ENCODE results near the gene SHB. TPM values are rescaled to one million over a fixed set of nuclear protein-coding genes. Genes with fewer than 3 reads are reported as not detected.
A peak's percentile ranks its signal among the peaks of the same experiment; 100 is the strongest.

SHB gene
- total and polyA plus RNA-seq, 2 of the 13 experiments (the other 11 are each of a cell fraction or from before 2014, with no cell fraction given): 19.4 to 20.7 TPM

DNA sequence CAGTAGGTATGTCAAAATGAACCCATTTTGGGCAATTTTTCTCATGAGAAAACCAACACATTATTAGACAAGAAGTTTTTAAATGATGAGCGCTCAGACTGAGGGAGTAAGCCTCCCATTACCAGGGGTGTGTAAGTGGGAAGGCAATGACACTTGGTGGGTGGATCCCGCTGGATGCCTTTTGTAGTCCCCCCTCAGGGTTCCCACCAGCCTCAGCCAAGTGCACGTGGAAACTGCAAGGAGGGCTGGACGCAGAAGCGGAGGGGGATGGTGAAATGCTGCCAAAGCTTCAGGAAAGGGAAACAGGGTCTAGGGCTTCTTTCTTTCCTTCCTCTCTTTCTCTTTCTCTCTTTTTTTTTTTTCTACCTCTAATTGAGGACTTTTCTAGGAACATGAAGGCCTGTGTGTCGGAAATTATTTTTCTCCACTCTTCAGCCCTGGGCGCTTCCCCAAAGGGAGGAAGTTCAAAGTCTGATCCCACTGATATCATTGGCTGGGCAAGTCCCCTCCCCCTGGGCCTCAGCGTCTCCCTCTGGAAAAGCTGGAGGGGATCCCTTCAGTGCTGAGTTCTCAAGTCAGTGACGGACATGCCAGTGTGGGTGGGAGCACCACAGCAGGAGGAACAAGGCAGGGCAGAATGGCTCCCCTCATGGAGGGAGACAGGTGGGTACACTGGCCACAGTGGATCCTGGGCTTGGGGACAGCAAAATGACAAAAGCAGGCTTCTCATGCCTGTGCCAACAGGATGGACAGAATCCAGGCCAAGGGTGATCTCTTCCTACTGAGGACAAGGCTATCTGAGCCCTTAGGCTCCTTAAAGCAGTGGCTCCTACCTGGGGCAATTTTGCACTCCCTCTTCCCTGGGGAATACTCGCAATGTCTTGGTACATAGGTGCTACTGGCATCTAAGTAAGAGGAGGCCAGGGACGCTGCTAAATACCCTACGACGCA is 141.2 kb downstream of the SHB start:
- Histone ChIP-seq H3K79me2 (ENCODE audit: insufficient read depth, low read length) (peaks cover 9% of the 10 kb centered on the region), H3K27ac (ENCODE audit: extremely low read length, insufficient read depth, low read length) (no peak overlapping the region), H3K4me1 (ENCODE audit: insufficient read depth, low read length) (peaks cover 16% of the 10 kb centered on the region), H3K36me3 (replicated peaks in 1 of 2; ENCODE audit: control insufficient read depth in 1 of 2, insufficient read depth in 2 of 2, low read length in 2 of 2) (peaks cover 36 to 78% of the 10 kb centered on the region in 2 experiments), H2AFZ (ENCODE audit: low read length) (no peak overlapping the region), H3K27me3 (ENCODE audit: control insufficient read depth in 1 of 2, insufficient read depth in 2 of 2, low read length in 2 of 2) (no peaks in the 10 kb centered on the region), H4K20me1 (ENCODE audit: insufficient read depth, low read length) (peaks cover 31% of the 10 kb centered on the region; the same call in 1 of the 2 replicates), H3K4me3 (replicated peaks in 1 of 3; ENCODE audit: insufficient read depth in 1 of 3, low read depth in 2 of 3, low read length in 3 of 3) (no peak overlapping the region), H3K4me2 (ENCODE audit: low read depth, low read length) (no peak overlapping the region), H3K9me3 (ENCODE audit: low read length) (no peaks in the 10 kb centered on the region), H3K9ac (ENCODE audit: insufficient read depth, low read depth, low read length) (no peak overlapping the region; the same call in 1 of the 2 replicates)
- intact Hi-C loops (cut with micrococcal nuclease; ENCODE audit: unreplicated experiment) (no loop called here), in situ Hi-C loops (cut with HindIII; ENCODE audit: extremely low pct_ligation_motif_present, low pct_unique_long_range_greater_than_20kb) (no loop called here)
- FAIRE-seq (no peak), DNase-seq (ENCODE audit: low spot score) (no peak), ATAC-seq (peak; percentile 14; the same call in 2 of the 3 replicates)
- 95% methylated on average over 8 of the region's 13 CpGs for WGBS (ENCODE audit: low lambda C conversion rate)
- peak; percentile 60 for TF ChIP-seq RBM22 (optimal IDR thresholded peaks at IDR 0.05; ENCODE audit: low read length)
- peak; percentile 48; the same call in 1 of the 2 replicates for TF ChIP-seq ZNF263 (CRISPR knock-in tag; IDR thresholded peaks at IDR 0.05)
- TF ChIP-seq ZFP36 (IDR thresholded peaks at IDR 0.05; ENCODE audit: borderline replicate concordance, low read depth, low read length, partially characterized antibody): no peak
- ChIA-PET POLR2A (no interaction called here), CTCF (ENCODE audit: low intra/inter-chr PET ratio, low total read pairs) (interaction anchor here (0.6 kb wide), 1 partner anchor 13 kb away, joined by 3 read pairs; no protein-coding TSS in a partner anchor)
- BruUV-seq (replicated peaks): no TSS peak

DNA sequence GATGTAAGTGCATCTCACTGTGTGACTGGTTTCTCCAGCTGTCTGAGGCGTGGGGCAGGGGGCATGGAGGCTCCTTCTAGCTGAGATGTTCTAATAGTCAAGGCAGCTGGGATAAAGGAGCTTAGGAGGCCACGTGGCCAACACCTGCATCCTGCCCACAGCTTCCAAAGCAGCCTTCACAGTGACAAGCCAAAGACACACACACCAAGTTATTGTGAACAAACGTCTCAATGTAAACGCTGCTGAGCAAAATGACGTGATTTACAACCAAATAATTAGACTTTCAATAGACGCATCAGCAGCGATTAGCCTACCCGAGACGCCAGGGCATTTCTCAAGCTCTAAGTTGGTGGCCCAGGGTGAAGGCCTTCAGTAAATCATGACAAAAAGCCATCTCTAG is 141.9 kb downstream of the SHB start:
- H4K20me1 ChIP-seq (ENCODE audit: insufficient read depth, low read length): peaks cover 38% of the 10 kb centered on the region; the same call in 1 of the 2 replicates
- in situ Hi-C loops (cut with HindIII; ENCODE audit: extremely low pct_ligation_motif_present, low pct_unique_long_range_greater_than_20kb): no loop called here
- H3K9me3 ChIP-seq (ENCODE audit: low read length): no peaks in the 10 kb centered on the region
- no peak overlapping the region for H3K4me3 ChIP-seq (replicated peaks in 1 of 3; ENCODE audit: insufficient read depth in 1 of 3, low read depth in 2 of 3, low read length in 3 of 3)
- peaks cover 16% of the 10 kb centered on the region for H3K4me1 ChIP-seq (ENCODE audit: insufficient read depth, low read length)
- H3K4me2 ChIP-seq (ENCODE audit: low read depth, low read length): no peak overlapping the region
- POLR2A ChIA-PET: no interaction called here
- FAIRE-seq (no peak), ATAC-seq (no peak), DNase-seq (ENCODE audit: low spot score) (no peak)
- no peak overlapping the region for H3K9ac ChIP-seq (ENCODE audit: insufficient read depth, low read depth, low read length)
- H3K27ac ChIP-seq (ENCODE audit: extremely low read length, insufficient read depth, low read length): no peak overlapping the region
- CTCF ChIA-PET (ENCODE audit: low intra/inter-chr PET ratio, low total read pairs): interaction anchor here (0.6 kb wide), 1 partner anchor 12 kb away, joined by 3 read pairs; no protein-coding TSS in a partner anchor
- H3K36me3 ChIP-seq (replicated peaks in 1 of 2; ENCODE audit: control insufficient read depth in 1 of 2, insufficient read depth in 2 of 2, low read length in 2 of 2): peaks cover 37 to 85% of the 10 kb centered on the region in 2 experiments
- WGBS (ENCODE audit: low lambda C conversion rate): 96% methylated on average over 8 of the region's 9 CpGs
- no peaks in the 10 kb centered on the region for H3K27me3 ChIP-seq (ENCODE audit: control insufficient read depth in 1 of 2, insufficient read depth in 2 of 2, low read length in 2 of 2)
- H2AFZ ChIP-seq (ENCODE audit: low read length): no peak overlapping the region
- H3K79me2 ChIP-seq (ENCODE audit: insufficient read depth, low read length): peaks cover 9% of the 10 kb centered on the region
- no TSS peak for BruUV-seq (replicated peaks)
- intact Hi-C loops (cut with micrococcal nuclease; ENCODE audit: unreplicated experiment): no loop called here
- TF ChIP-seq, protein P1, sequence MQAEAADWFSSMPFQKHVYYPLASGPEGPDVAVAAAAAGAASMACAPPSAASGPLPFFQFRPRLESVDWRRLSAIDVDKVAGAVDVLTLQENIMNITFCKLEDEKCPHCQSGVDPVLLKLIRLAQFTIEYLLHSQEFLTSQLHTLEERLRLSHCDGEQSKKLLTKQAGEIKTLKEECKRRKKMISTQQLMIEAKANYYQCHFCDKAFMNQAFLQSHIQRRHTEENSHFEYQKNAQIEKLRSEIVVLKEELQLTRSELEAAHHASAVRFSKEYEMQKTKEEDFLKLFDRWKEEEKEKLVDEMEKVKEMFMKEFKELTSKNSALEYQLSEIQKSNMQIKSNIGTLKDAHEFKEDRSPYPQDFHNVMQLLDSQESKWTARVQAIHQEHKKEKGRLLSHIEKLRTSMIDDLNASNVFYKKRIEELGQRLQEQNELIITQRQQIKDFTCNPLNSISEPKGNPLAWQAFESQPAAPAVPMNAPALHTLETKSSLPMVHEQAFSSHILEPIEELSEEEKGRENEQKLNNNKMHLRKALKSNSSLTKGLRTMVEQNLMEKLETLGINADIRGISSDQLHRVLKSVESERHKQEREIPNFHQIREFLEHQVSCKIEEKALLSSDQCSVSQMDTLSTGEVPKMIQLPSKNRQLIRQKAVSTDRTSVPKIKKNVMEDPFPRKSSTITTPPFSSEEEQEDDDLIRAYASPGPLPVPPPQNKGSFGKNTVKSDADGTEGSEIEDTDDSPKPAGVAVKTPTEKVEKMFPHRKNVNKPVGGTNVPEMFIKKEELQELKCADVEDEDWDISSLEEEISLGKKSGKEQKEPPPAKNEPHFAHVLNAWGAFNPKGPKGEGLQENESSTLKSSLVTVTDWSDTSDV (CRISPR knock-in tag; IDR thresholded peaks at IDR 0.05): no peak
- TF ChIP-seq ZSCAN31 (CRISPR knock-in tag; IDR thresholded peaks at IDR 0.05; ENCODE audit: low read depth) (no peak), ZNF333 (CRISPR knock-in tag; IDR thresholded peaks at IDR 0.05; ENCODE audit: borderline replicate concordance) (no peak), DR1 (CRISPR knock-in tag; IDR thresholded peaks at IDR 0.05) (no peak), ZIK1 (CRISPR knock-in tag; IDR thresholded peaks at IDR 0.05; ENCODE audit: borderline replicate concordance, low read depth) (no peak), ZC3H4 (CRISPR knock-in tag; IDR thresholded peaks at IDR 0.05; ENCODE audit: borderline replicate concordance) (no peak), KAT7 (CRISPR knock-in tag; IDR thresholded peaks at IDR 0.05; ENCODE audit: borderline replicate concordance) (no peak)
- TF ChIP-seq, protein P2, sequence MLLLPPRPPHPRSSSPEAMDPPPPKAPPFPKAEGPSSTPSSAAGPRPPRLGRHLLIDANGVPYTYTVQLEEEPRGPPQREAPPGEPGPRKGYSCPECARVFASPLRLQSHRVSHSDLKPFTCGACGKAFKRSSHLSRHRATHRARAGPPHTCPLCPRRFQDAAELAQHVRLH (CRISPR knock-in tag; IDR thresholded peaks at IDR 0.05; ENCODE audit: borderline replicate concordance, low read depth): no peak
- TF ChIP-seq, protein P3, sequence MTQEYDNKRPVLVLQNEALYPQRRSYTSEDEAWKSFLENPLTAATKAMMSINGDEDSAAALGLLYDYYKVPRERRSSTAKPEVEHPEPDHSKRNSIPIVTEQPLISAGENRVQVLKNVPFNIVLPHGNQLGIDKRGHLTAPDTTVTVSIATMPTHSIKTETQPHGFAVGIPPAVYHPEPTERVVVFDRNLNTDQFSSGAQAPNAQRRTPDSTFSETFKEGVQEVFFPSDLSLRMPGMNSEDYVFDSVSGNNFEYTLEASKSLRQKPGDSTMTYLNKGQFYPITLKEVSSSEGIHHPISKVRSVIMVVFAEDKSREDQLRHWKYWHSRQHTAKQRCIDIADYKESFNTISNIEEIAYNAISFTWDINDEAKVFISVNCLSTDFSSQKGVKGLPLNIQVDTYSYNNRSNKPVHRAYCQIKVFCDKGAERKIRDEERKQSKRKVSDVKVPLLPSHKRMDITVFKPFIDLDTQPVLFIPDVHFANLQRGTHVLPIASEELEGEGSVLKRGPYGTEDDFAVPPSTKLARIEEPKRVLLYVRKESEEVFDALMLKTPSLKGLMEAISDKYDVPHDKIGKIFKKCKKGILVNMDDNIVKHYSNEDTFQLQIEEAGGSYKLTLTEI (CRISPR knock-in tag; conservative IDR thresholded peaks at IDR 0.05): no peak

Data from HepG2 (cell line).